Globus pallidus (tissue), 1 donor: ENCODE results near the gene ZNF331.

Experiments used
- DNase-seq: peaks from one replicate; pipeline ENCODE4 v3.0.0-alpha.2; 2015; ENCODE audit warnings: low spot score

Gene ZNF331

GRCh38 chr19:53571339-53571738 is 33.4 kb downstream of the ZNF331 start:
- DNase-seq: no peak

DNA sequence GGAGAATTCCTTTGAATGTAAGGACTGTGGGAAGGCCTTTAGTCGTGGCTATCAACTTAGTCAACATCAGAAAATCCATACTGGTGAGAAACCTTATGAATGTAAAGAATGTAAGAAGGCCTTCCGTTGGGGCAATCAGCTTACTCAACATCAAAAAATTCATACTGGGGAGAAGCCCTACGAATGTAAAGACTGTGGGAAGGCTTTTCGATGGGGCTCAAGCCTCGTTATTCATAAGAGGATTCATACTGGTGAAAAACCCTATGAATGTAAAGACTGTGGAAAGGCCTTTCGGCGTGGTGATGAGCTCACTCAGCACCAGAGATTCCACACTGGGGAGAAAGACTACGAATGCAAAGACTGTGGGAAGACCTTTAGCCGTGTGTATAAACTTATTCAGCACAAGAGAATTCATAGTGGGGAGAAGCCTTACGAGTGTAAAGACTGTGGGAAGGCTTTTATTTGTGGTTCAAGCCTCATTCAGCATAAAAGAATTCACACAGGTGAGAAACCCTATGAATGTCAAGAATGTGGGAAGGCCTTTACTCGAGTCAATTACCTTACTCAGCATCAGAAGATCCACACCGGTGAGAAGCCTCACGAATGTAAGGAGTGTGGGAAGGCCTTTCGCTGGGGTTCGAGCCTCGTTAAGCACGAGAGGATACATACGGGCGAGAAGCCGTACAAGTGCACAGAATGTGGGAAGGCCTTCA is 39.2 kb downstream of the ZNF331 start:
- DNase-seq: no peak

DNA sequence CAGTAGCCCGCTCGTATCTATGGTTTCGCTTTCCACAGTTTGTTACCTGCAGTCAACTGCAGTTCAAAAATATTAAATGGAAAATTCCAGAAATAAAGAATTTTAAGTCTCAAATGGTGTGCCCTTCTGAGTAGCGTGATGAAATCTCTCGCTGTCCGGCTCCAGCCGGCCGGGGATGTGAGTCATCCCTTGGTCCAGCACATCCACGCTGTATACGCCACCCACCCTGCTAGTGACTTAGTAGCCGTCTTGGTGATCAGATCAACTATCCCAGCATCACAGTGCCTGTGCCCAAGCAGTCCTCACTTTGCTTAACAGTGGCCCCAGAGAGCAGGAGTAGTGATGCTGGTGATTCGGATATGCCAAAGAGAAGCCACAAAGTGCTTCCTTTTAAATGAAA is 40.0 kb downstream of the ZNF331 start:
- no peak for DNase-seq

- DNase-seq: no peak
Observed at GRCh38 chr19:53579518-53579917, 41.6 kb downstream of the ZNF331 start.

- no peak for DNase-seq
Observed at GRCh38 chr19:53580871-53581835, 43.2 kb downstream of the ZNF331 start.

DNA sequence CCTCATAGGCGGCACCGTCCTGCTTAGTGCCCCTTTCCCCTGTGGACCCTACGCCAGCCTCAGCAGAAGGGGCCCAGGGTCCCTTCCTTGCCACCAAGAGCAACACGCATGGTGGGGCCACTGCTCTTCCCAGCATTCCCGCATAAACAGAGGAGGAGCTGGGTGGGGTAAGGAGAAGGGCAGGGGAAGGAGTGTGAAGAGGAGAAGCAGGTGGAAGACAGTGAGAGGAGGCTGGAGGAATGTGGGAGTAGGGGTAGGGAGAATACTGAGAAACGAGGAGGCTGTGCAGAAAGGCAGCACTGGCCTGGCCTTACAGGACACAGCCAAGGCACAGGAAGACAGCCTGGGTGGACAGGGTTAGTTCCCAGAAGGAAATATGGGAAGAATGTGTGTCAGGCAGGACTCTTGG is 43.9 kb downstream of the ZNF331 start:
- DNase-seq: no peak

GRCh38 chr19:53583181-53583580 is 45.2 kb downstream of the ZNF331 start:
- DNase-seq: no peak

DNA sequence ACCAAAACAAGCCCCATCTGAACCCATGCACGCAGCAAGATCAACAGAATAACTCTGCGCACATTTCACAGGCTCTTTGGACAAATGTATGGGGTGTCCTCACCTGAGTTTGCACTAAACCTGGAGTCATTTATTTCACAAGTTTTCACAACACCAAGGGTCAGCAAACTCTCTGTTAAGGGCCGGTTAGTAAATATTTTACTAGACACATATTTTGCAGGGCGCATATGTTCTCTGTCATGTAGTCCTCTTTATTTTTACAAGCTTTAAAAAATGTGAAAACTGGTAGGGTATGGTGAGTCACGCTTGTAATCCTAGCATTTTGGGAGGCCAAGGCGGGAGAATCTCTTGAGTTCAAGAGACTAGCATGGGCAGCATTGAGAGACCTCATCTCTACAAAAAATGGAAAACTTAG is 48.3 kb downstream of the ZNF331 start:
- DNase-seq: no peak

GRCh38 chr19:53594811-53595509 is 57.0 kb downstream of the ZNF331 start:
- no peak for DNase-seq

- DNase-seq: no peak
Observed at GRCh38 chr19:53595510-53595867, 57.5 kb downstream of the ZNF331 start.

DNA sequence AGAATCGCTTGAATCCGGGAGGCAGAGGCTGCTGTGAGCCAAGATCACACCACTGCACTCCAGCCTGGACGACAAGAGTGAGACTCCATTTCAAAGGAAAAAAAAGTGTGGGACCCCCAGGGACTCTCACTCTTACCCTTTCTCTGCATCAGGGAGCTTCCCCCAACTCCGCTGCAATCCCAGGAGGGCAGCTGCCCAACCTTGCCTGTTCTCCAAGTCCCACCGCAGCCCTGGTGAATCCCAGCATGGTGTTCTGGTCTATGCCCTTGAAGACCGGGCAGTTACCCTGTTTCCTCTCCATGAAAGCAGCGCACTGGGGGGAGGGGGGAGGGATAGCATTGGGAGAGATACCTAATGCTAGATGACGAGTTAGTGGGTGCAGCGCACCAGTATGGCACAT is 58.1 kb downstream of the ZNF331 start:
- no peak for DNase-seq

- no peak for DNase-seq
Observed at GRCh38 chr19:53597023-53597422, 59.1 kb downstream of the ZNF331 start.

DNA sequence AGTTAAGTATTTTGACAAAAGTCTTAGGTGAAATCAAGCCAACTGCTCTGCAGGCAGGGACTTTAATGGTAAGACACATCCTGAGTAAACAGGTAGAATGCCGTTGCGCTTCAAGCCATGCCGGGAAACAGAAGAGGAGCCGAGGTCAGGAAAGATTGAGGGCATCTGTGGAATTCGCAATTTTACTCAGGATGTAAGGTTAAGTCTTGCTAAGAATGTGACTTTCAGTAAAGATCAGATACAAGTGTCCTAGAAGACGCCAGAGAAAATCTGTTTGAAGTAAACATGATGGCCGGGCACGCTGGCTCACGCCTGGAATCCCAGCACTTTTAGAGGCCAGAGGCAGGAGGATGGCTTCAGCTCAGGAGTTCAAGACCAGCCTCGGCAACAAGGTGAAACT is 60.4 kb downstream of the ZNF331 start:
- DNase-seq: no peak

- DNase-seq: no peak
Observed at GRCh38 chr19:53600217-53600616, 62.3 kb downstream of the ZNF331 start.

DNA sequence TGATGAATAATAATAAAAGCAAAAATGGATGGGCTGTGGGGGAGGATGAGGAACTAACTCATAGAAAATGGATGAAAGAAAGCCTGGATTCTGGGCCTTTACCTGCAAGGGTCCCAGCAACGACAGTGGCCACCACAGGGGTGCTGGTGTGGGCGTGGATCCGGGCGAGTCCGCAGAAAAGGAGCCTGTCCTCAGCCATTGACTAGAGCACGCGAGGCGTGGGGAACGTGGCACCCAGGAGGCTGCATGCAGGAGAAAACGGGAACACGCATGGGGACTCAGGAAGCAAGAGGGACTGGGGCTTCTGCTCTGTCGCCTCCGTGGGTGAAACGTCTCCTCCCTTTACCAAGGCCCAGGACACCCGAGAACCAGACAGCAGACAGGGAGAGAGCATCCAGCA is 68.1 kb downstream of the ZNF331 start:
- no peak for DNase-seq

DNA sequence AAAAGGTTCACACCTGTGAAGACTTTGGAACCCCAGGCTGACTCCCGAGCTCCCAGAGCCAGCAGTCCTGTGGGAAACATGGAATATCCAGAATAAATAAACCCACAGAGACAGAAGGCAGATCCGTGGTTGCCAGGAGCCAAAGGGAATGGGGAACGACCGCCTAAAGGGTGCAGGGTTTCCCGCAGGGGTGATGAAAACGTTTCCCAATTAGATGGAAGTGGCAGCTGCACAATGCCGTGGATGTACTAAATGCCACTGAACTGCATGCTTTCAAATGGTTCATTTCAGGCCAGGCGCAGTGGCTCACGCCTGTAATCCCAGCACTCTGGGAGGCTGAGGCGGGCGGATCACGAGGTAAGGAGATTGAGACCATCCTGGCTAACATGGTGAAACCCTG is 70.4 kb downstream of the ZNF331 start:
- no peak for DNase-seq

- no peak for DNase-seq
Observed at GRCh38 chr19:53612762-53613526, 75.0 kb downstream of the ZNF331 start.

GRCh38 chr19:53621885-53622740 is 84.2 kb downstream of the ZNF331 start:
- no peak for DNase-seq

DNA sequence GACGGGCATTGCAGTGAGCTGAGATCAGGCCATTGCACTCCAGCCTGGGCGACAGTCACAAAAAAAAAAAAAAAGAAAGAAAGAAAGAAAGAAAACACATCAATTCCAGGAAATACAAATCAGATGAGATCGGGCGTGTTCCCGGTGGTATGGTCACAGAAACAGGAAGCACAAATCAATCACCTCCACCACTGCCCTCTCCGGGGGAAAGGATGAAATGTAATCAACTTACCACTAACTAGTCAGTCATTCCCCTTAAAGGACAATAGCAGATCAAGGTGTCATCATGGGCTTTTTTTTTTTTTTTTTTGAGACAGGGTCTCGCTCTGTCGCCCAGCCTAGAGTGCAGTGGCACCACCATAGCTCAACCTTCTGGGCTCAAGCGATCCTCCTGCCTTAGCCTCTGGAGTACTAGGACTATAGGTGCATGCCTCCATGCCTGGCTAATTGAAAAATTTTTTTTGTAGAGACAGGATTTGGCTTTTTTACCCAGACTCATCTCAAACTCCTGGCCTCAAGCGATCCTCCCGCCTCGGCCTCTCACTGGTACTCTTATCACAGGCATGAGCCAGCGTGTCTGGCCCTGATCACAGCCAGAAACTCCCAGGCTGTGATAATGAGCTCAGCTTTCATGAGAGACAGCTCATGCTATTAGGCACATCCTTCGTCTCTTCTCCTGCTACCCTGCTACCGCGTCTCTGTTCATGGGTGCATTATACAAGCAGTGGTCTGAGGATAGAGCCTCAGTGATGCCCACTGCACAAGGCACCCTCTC is 87.0 kb downstream of the ZNF331 start:
- DNase-seq: no peak

GRCh38 chr19:53626486-53626885 is 88.5 kb downstream of the ZNF331 start:
- DNase-seq: no peak
